VCaP (cell line): ENCODE results near the gene DNAI1.

ENCODE experiments used
- H3K27ac ChIP-seq: fragments of 450-650 bp; 2 replicates; pipeline ENCODE4 v1.5.1; 2017
- CTCF ChIP-seq: fragments of 450-650 bp; conservative IDR thresholded peaks from 2 replicates; pipeline ENCODE4 v1.5.1; 2017; ENCODE audit warnings: mild to moderate bottlenecking, moderate library complexity

The DNAI1 gene

GRCh38 chr9:34552606-34552981 lies 94.0 kb downstream of the DNAI1 start:
- no peak overlapping the region for H3K27ac ChIP-seq
- no peak for TF ChIP-seq CTCF

- TF ChIP-seq CTCF = no peak
- no peak overlapping the region for H3K27ac ChIP-seq
Measured at GRCh38 chr9:34552986-34553385, 94.4 kb downstream of the DNAI1 start.

- TF ChIP-seq CTCF = no peak
- H3K27ac ChIP-seq = no peak overlapping the region
Measured at GRCh38 chr9:34553511-34554021, 95.0 kb downstream of the DNAI1 start.

- no peak for TF ChIP-seq CTCF
- no peak overlapping the region for H3K27ac ChIP-seq
Measured at GRCh38 chr9:34554211-34555001, 95.8 kb downstream of the DNAI1 start.

- no peak for TF ChIP-seq CTCF
- H3K27ac ChIP-seq = no peak overlapping the region
Measured at GRCh38 chr9:34555002-34555348, 96.4 kb downstream of the DNAI1 start.

GRCh38 chr9:34555500-34555899 lies 96.9 kb downstream of the DNAI1 start:
- no peak for TF ChIP-seq CTCF
- no peak overlapping the region for H3K27ac ChIP-seq

GRCh38 chr9:34555936-34556525 lies 97.4 kb downstream of the DNAI1 start:
- TF ChIP-seq CTCF = no peak
- no peak overlapping the region for H3K27ac ChIP-seq
